ENCODE measurements around the gene ERFL.
"Not testable (repeated sequence)": the region's sequence is repeated elsewhere in the genome, so short reads cannot be mapped to it uniquely, and the experiment has no call there.

ERFL gene

GRCh38 chr19:41926763-41927496 lies 1.3 kb downstream of the ERFL start:
- no peak for DNase-seq (ENCODE audit: low spot score)

- DNase-seq (ENCODE audit: low spot score): no peak
Observed at GRCh38 chr19:41926028-41926762, 2.1 kb downstream of the ERFL start.

GRCh38 chr19:41925208-41926003 lies 2.8 kb downstream of the ERFL start:
- no peak for DNase-seq (ENCODE audit: low spot score)

GRCh38 chr19:41924151-41925145 lies 3.8 kb downstream of the ERFL start:
- no peak for DNase-seq (ENCODE audit: low spot score)

DNA sequence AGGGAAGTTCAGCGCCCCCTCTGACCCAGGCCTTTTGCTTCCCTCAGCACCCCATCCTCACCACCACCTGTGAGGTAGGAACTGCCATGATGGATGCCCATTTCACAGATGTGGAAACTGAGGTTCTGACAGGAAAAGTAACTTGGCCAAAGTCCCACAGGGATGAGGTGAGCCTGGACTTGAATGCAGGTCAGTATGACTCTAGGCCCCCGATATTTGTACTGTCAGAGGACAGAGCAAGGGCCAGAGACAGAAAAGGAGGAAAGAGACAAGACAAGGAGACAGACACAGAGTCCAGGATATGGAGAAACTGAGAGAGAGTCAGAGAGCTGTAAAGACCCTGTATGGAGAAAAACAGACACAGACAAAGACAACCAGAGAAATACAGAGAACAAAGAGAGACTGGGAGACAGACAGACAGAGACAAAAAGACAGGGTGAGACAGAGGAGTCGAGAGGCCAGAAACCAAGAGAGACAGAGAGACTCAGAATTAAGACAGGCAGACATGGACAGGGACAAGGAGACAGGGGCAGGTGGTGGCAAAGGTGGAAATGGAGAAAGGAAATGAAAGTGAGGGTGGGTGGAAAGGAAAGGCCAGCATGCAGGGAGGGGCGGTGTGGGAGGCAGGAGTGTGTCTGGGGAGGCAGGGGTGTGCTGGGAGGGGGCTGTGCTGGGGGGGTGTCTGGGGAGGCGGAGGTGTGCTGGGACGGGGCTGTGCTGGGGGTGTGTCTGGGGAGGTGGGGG lies 5.0 kb downstream of the ERFL start:
- no peak for DNase-seq (ENCODE audit: low spot score)

DNA sequence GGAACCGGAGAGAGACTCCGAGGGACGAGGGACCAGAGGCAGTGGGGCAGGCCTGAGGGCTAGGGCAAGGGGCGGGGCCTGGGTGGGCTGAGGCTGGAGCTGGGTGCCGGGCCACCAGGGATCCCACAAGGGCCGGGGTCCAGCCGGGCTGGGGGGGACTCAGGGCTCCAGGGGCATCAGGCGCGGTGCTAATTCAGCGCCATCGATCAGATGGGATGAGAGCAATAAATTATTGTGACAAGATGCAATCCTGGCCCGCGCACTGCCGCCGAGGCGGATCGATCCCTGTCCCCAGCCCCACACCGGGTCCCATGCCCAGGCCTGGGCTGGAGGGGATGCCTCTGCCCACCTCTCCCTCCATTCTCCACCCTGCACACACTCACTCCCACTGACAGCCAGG lies 5.7 kb downstream of the ERFL start:
- no peak for DNase-seq (ENCODE audit: low spot score)

GRCh38 chr19:41921577-41922576 lies 6.4 kb downstream of the ERFL start:
- no peak for DNase-seq (ENCODE audit: low spot score)

GRCh38 chr19:41920882-41921576 lies 7.2 kb downstream of the ERFL start:
- DNase-seq (ENCODE audit: low spot score): no peak

DNA sequence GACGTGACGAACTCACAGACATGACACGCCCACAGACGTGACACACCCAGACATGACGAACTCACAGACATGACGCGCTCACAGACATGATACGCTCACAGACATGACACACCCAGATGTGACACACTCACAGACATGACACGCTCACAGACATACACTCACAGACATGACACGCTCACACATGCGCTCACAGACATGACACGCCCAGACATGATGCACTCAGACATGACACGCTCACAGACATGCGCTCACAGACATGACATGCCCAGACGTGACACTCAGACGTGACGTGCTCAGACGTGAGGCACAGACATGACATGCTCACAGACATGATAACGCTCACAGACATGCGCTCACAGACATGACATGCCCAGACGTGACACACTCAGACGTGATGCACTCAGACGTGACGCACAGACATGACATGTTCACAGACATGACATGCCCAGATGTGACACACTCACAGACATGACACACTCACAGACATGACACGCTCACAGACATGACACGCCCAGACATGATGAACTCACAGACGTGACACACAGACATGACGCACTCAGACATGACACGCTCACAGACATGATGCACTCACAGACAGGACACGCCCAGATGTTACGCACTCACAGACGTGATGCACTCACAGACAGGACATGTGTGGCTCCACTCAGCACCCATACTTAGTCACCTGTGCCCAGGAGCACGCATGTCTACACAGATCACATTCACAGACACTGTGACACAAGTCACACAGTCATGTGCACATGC lies 8.1 kb downstream of the ERFL start:
- no peak for DNase-seq (ENCODE audit: low spot score)

- DNase-seq (ENCODE audit: low spot score): no peak
Observed at GRCh38 chr19:41918653-41919244, 9.5 kb downstream of the ERFL start.

DNA sequence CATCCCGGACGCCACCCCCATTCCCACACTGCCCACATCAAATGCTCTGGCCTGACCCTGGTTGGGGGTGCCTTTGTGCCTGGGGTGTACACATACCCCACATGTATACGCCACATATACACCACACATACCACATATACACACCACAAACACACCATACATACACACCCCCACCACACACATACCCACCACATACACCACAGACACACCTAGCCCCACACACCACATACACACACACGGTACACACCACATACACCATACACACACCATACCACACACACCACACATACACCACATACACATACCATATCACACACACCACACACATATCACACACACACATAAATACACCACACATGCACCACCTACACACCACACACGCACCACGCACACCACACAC lies 10.2 kb downstream of the ERFL start:
- DNase-seq (ENCODE audit: low spot score): no peak

DNA sequence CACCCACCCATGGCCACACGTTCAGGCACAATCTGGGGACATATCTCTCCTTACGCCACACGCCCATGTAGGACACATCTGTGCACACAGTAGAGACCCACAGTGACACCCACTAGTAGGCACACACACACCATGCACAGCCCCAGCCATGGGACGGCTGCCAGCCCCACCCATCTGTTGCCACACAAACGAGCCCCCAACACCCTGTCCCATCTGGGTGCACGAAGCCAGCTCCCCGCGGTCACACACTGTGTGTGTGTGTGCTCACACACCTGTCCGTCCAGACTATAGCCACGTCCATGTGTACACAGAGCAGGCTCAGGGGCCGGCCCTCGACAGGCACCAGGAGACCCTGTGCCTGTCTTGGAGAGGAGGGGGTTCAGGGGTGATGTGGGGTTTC lies 10.6 kb downstream of the ERFL start:
- no peak for DNase-seq (ENCODE audit: low spot score)

DNA sequence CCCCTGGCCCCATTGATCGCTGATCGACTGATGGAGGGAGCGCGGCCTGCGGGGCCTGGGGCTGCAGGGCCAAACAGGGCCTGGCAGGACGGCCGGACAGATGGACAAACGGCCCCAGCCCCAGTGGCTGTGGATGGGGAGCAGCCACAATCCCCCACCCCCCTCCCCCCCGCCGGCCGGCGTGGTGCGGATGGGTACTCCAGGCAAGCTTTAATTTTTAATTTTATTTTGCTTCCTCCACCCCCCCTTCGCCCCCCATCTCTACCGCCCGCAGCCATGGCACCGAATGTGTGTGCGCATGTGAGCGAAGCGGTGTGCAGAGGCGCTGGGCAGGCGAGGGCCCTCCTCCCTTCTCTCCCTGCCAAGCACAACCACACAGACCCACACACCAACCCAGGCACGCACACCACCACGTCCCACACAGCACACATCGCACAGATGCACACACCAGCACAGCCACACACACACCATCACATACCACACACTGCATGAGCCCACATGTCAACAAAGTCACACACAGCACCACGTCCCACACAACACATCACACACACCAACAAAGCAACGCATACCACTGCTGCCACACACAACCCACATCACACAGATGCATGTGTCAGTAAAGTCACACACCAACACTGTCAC lies 12.4 kb downstream of the ERFL start:
- no peak for DNase-seq (ENCODE audit: low spot score)

GRCh38 chr19:41915021-41915775 lies 13.1 kb downstream of the ERFL start:
- DNase-seq (ENCODE audit: low spot score): no peak

- DNase-seq (ENCODE audit: low spot score): not testable (repeated sequence)
Observed at GRCh38 chr19:41914424-41914834, 13.8 kb downstream of the ERFL start.
